ENCODE data around the gene OR8S1.
A peak's percentile ranks its signal among the peaks of the same experiment; 100 is the strongest.
"Not testable (repeated sequence)": the region's sequence is repeated elsewhere in the genome, so short reads cannot be mapped to it uniquely, and the experiment has no call there.

Gene OR8S1

GRCh38 chr12:48525332-48525731, at the start of gene OR8S1:
Gene OR8S1, plus strand, starts transcription at chr12:48525632. Its CDS starts 0 bp downstream, at chr12:48525632.
- DNase-seq = no peak

- DNase-seq = no peak
These were observed 43.2 kb upstream of the OR8S1 start, which contains the start of gene C12orf54 for GRCh38 chr12:48482198-48482597. Gene C12orf54, plus strand, starts transcription at chr12:48482498. Its CDS starts 799 bp downstream, at chr12:48483297.

GRCh38 chr12:48482930-48483329, 42.5 kb upstream of the OR8S1 start:
- no peak for DNase-seq

- no peak for DNase-seq
These were observed 39.2 kb upstream of the OR8S1 start for GRCh38 chr12:48486261-48486660.

- DNase-seq = no peak
These were observed 38.8 kb upstream of the OR8S1 start for GRCh38 chr12:48486679-48487078.

- DNase-seq = no peak
These were observed 36.4 kb upstream of the OR8S1 start for GRCh38 chr12:48489012-48489411.

GRCh38 chr12:48489456-48489855, 36.0 kb upstream of the OR8S1 start:
- DNase-seq = not testable (repeated sequence)

- not testable (repeated sequence) for DNase-seq
These were observed 25.2 kb upstream of the OR8S1 start for GRCh38 chr12:48500281-48500680.

GRCh38 chr12:48506836-48507235, 18.6 kb upstream of the OR8S1 start:
- DNase-seq = not testable (repeated sequence)

GRCh38 chr12:48508987-48509386, 16.4 kb upstream of the OR8S1 start:
- no peak for DNase-seq

- DNase-seq = no peak
These were observed 15.3 kb upstream of the OR8S1 start for GRCh38 chr12:48510111-48510510.

- no peak for DNase-seq
These were observed 12.6 kb upstream of the OR8S1 start for GRCh38 chr12:48512855-48513254.

- no peak for DNase-seq
These were observed 10.7 kb upstream of the OR8S1 start for GRCh38 chr12:48514728-48515127.

GRCh38 chr12:48520381-48520780, 5.1 kb upstream of the OR8S1 start:
- DNase-seq = not testable (repeated sequence)

GRCh38 chr12:48527891-48528670, 2.6 kb downstream of the OR8S1 start:
- DNase-seq = no peak

- no peak for DNase-seq
These were observed 7.2 kb downstream of the OR8S1 start for GRCh38 chr12:48532601-48533000.

- no peak for DNase-seq
These were observed 11.2 kb downstream of the OR8S1 start for GRCh38 chr12:48536602-48537001.

GRCh38 chr12:48542300-48542928, 17.0 kb downstream of the OR8S1 start:
- peak; percentile 40 to 46 for DNase-seq

GRCh38 chr12:48545833-48546469, 20.5 kb downstream of the OR8S1 start:
- DNase-seq = no peak

- not testable (repeated sequence) for DNase-seq
These were observed 21.6 kb downstream of the OR8S1 start for GRCh38 chr12:48547012-48547411.

GRCh38 chr12:48551636-48552035, 26.2 kb downstream of the OR8S1 start:
- not testable (repeated sequence) for DNase-seq

- peak; percentile 13 to 17 for DNase-seq
These were observed 28.4 kb downstream of the OR8S1 start for GRCh38 chr12:48553666-48554343.

GRCh38 chr12:48556631-48557030, 31.2 kb downstream of the OR8S1 start:
- no peak for DNase-seq

All from activated CD4-positive, alpha-beta T cell treated with anti-CD3 and anti-CD28 coated beads, Interleukin-2, amount 50 U/mL, for 4 hours (primary cell).